Heart right ventricle (tissue), 16 donors: ENCODE measurements around the gene LTO1. TPM values are rescaled to one million over a fixed set of nuclear protein-coding genes. Genes with fewer than 3 reads are reported as not detected.

ENCODE experiments used
- ATAC-seq, 8 donors: fragments of 200-7000 bp; cut with Tn5 transposase; one replicate each; pipeline ENCODE4 v1.9.1; 2020; ENCODE audit warnings: mild to moderate bottlenecking in 8 of 8, moderate library complexity in 8 of 8, moderate number of reproducible peaks in 1 of 8
- DNase-seq, 2 donors: peaks; one replicate each; pipeline ENCODE4 v3.0.0-alpha.2; 2020
- H3K27ac ChIP-seq, 10 donors: fragments of 200-600 bp; sonication (generic) in 2 of 10; one replicate each; pipeline versions ENCODE4 v1.5.0 to v1.8.0; 2020 to 2022; ENCODE audit warnings: mild to moderate bottlenecking in 3 of 10
- H3K27me3 ChIP-seq, 7 donors: fragments of 200-600 bp; one replicate each; pipeline ENCODE4 v1.8.0; 2021 to 2022; ENCODE audit warnings: mild to moderate bottlenecking in 2 of 7
- H3K36me3 ChIP-seq, 9 donors: fragments of 200-600 bp; sonication (generic) in 1 of 9; one replicate each; pipeline versions ENCODE4 v1.5.0 to v1.8.0; 2020 to 2022; ENCODE audit warnings: mild to moderate bottlenecking in 2 of 9
- H3K4me1 ChIP-seq, 9 donors: fragments of 200-600 bp; sonication (generic) in 1 of 9; one replicate each; pipeline versions ENCODE4 v1.5.0 to v1.8.0; 2020 to 2022; ENCODE audit warnings: mild to moderate bottlenecking in 4 of 9
- H3K4me3 ChIP-seq, 10 donors: fragments of 200-600 bp; sonication (generic) in 2 of 10; one replicate each; pipeline versions ENCODE4 v1.5.0 to v1.8.0; 2020 to 2022; ENCODE audit warnings: mild to moderate bottlenecking in 7 of 10, moderate library complexity in 2 of 10
- H3K9me3 ChIP-seq, 11 donors: fragments of 200-600 bp in 10 of 11; sonication (generic) in 2 of 11; one replicate each; pipeline versions ENCODE4 v1.5.0 to v1.8.0; 2013 to 2022; ENCODE audit warnings: mild to moderate bottlenecking in 2 of 11, control low read depth in 1 of 11, moderate library complexity in 1 of 11
- WGBS, 2 donors: extraction: QIAGEN DNeasy Blood & Tissue Kit; methylation state at CpG; one replicate each; pipeline ENCODE4 v1.1.7; 2013; ENCODE audit warnings: inconsistent platforms in 1 of 2; 5-methylcytosine and 5-hydroxymethylcytosine counted together
- intact Hi-C, 10 donors: fragments of 100-400 bp; cut with DNase I; formaldehyde crosslinking; loops; one replicate each; pipeline versions ENCODE4 v1.11.1 to v1.14.2; 2022
- polyA plus RNA-seq, 2 donors: library from polyadenylated mRNA; stranded (reverse); fragments of 200-250 nt; gene quantifications; one replicate each; pipeline ENCODE4 v1.2.3, GENCODE V29; 2013
- total RNA-seq, 10 donors: library from RNA; stranded (reverse); fragmentation: NEBNext Ultra II Directional in 3 of 10; extraction: Animal tissue kit (Norgen Biotek cat#: 25700) in 3 of 10; gene quantifications; one replicate each; pipeline versions ENCODE4 v1.2.1 to v1.2.4, GENCODE V29; 2021 to 2023
- TF ChIP-seq, protein P1 (sequence below), 9 donors: fragments of 200-600 bp; sonication (generic) in 2 of 9; IDR thresholded peaks; one replicate each; pipeline versions ENCODE4 v1.5.0 to v1.8.0; 2021 to 2022; ENCODE audit warnings: antibody characterized with exemption in 9 of 9, mild to moderate bottlenecking in 5 of 9, moderate library complexity in 1 of 9
- donor health status: Arrhythmogenic right ventricular cardiomyopathy.
- donor health status: ischemic (EF 13 %, LVEDD 7.1; RV severe dilation, severe dysfunction).
- donor health status: healthy with polysubstance abuse.
- donor health status: DM: no; HTN: yes; CAD: no.
- donor health status: DM: no; HTN: no; CAD: no.
- donor health status: ischemic (EF 25% LVEDD 6.9; RV normal size, moderate dysfunction).
- donor health status: ischemic (EF 25% LVEDD 5.7; RV mildly dilated, moderate dysfunction).
- donor health status: healthy.
- donor health status: DM: yes; HTN: yes; CAD: no.
- donor health status: Ischemic cardiomyopathy.
- donor health status: ischemic (EF 35%, LVEDD 5.7; RV mildly dilated, moderate dysfunction).
- donor health status: nonischemic (EF 11% LVEDD 7.7; RV severe dilation, severe dysfunction).
- donor health status: DM: yes; HTN: yes; CAD: no.
- donor health status: PGD.
- donor health status: ischemic (EF 29% LVEDD 5.4; RV normal size, mild dysfunction).
- donor health status: nonischemic (EF 23%, LVEDD 6.1; RV moderate dilation, normal function).

The LTO1 gene
- total and polyA plus RNA-seq, 12 donors: 7.0 to 22.6 (median 8.2) TPM

DNA sequence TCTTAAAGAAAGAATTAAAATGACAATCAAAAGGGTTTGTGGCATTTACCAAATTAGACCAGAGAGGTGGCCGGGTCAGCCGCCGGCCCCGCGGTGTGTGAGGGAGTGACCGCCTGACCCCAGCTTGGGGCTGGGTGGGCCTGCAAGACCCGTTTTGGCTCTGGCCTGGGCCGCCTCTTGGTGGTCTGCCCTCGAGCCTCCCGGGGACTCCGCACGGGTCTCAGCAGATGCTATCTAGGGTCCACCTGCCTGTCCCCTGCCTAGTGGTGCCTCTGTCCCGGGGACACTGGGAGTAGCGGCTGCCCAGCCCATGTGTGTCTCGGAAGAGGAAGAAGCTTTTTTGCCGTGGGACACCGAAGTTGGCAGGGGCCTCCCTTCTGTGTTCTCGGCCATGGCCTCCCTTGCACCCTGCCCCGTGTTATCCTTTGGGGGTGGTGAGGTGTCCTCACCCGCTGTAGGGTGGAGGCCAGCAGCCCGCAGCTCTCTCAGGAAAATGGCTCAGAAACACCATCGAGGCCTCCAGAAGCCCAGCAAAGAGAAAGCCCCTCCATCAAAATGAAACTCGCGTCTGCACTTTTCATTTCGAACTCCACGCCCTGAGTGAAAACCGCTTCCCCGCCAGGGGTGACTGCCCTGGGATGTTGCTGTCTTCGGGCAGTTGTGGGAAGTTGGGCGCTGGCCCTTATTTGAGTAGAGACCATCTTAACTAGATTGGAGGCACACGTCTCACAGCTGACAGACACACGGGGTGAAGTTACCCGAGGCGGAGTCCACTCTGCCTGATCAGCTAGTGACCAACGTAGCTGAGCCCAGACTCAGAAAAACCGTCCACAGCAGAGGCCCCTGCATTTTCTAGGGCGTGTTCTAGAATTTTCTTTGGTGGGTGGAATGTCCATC is 26.2 kb downstream of the LTO1 start:
- 89 to 90% methylated on average over 37 of the region's 37 CpGs for WGBS, 2 donors
- Histone ChIP-seq H3K9me3 (no peaks in the 10 kb centered on the region), H3K4me3 (no peak overlapping the region), H3K36me3 (peaks cover 0 to 100% (median 57%) of the 10 kb centered on the region in 9 donors), H3K4me1 (peaks cover 10 to 86% (median 39%) of the 10 kb centered on the region in 9 donors), H3K27me3 (no peaks in the 10 kb centered on the region), H3K27ac (peak overlapping the region in 1 of 10 donors; percentile 53)
- TF ChIP-seq, protein P1, sequence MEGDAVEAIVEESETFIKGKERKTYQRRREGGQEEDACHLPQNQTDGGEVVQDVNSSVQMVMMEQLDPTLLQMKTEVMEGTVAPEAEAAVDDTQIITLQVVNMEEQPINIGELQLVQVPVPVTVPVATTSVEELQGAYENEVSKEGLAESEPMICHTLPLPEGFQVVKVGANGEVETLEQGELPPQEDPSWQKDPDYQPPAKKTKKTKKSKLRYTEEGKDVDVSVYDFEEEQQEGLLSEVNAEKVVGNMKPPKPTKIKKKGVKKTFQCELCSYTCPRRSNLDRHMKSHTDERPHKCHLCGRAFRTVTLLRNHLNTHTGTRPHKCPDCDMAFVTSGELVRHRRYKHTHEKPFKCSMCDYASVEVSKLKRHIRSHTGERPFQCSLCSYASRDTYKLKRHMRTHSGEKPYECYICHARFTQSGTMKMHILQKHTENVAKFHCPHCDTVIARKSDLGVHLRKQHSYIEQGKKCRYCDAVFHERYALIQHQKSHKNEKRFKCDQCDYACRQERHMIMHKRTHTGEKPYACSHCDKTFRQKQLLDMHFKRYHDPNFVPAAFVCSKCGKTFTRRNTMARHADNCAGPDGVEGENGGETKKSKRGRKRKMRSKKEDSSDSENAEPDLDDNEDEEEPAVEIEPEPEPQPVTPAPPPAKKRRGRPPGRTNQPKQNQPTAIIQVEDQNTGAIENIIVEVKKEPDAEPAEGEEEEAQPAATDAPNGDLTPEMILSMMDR (IDR thresholded peaks at IDR 0.05): no peak
- intact Hi-C loops: loop anchor here in 4 of 10 donors (10.0 kb wide), 3 partner anchors 514 to 754 kb away; partner anchors contain the start of genes IGHMBP2 (in 1 of the 4) and MRPL21 (in 1 of the 4)
- DNase-seq: no peak
- ATAC-seq: no peak

DNA sequence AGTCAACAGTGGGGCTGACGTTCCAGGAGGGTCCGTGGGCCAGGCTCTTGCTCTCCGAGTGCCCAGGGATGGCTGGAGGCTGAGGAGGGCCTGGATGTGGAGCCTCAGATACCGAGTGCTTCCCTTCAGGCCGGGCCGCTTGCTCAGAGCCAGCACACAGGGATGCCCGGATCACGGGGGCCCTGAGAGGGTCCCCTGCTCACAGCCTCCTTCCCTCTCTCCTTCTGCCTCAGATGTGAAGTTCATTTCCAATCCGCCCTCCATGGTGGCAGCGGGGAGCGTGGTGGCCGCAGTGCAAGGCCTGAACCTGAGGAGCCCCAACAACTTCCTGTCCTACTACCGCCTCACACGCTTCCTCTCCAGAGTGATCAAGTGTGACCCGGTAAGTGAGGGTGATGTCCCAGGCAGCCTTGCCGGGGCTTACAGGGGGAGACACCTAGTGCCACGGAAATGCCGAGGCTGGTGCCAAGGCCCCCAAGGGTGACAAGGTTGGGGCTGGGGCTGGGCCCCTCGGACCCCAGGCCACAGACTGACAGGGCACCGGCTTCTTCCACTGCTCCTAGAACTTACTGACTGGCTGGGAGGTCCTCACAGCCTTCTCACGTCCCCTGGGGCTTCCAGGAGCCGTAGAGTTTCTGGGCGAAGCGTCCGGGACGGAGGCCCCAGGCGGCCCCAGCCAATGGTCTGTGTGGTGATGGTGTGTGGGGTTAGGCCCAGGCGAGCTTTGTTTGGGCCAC is 27.2 kb downstream of the LTO1 start:
- intact Hi-C loops: loop anchor here in 4 of 10 donors (10.0 kb wide), 3 partner anchors 513 to 753 kb away; partner anchors contain the start of genes IGHMBP2 (in 1 of the 4) and MRPL21 (in 1 of the 4)
- no peak for DNase-seq
- peak overlapping the region in 2 of 10 donors; percentile 46 to 53 for H3K27ac ChIP-seq
- TF ChIP-seq, protein P1 (IDR thresholded peaks at IDR 0.05): no peak
- ATAC-seq: no peak
- peaks cover 16 to 91% (median 45%) of the 10 kb centered on the region in 9 donors for H3K4me1 ChIP-seq
- peaks cover 0 to 100% (median 51%) of the 10 kb centered on the region in 9 donors for H3K36me3 ChIP-seq
- WGBS, 2 donors: 78 to 83% methylated on average over 28 of the region's 28 CpGs
- no peaks in the 10 kb centered on the region for H3K9me3 ChIP-seq
- no peaks in the 10 kb centered on the region for H3K27me3 ChIP-seq
- H3K4me3 ChIP-seq: no peak overlapping the region

DNA sequence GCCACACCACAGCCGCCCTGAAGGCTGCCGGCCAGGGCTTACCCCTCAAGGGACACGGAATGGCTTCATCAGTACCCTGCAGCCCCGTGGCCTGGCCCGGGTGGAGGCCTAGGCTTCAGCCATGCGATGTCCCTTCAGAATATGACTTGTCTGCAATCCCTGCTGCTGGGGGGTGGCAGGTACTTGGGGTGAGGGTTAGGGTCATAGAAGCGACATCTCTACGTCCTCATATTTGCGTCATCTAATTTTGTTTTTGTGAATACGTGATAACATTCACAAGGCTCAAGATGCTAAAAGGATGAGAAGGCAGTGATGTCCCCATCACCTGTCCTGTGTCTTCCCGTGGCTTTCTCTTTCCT is 27.8 kb downstream of the LTO1 start:
- H3K27me3 ChIP-seq: no peaks in the 10 kb centered on the region
- peaks cover 0 to 95% (median 50%) of the 10 kb centered on the region in 9 donors for H3K36me3 ChIP-seq
- no peak overlapping the region for H3K4me3 ChIP-seq
- DNase-seq (no peak), ATAC-seq (no peak)
- no peaks in the 10 kb centered on the region for H3K9me3 ChIP-seq
- intact Hi-C loops: loop anchor here in 4 of 10 donors (10.0 kb wide), 3 partner anchors 513 to 753 kb away; partner anchors contain the start of genes IGHMBP2 (in 1 of the 4) and MRPL21 (in 1 of the 4)
- 78 to 81% methylated on average over 11 of the region's 11 CpGs for WGBS, 2 donors
- H3K4me1 ChIP-seq: peaks cover 16 to 92% (median 45%) of the 10 kb centered on the region in 9 donors
- H3K27ac ChIP-seq: peak overlapping the region in 4 of 10 donors; percentile 12 to 53 (median 44)
- TF ChIP-seq, protein P1 (IDR thresholded peaks at IDR 0.05): no peak
